Endothelial cell of umbilical vein (primary cell): Measurements from ENCODE around the gene ASGR2. TPM values are rescaled to one million over a fixed set of nuclear protein-coding genes. Genes with fewer than 3 reads are reported as not detected.

Experiments
- BruUV-seq: library from RNA; stranded (reverse); fragments of 400-500 nt; replicated peaks from 2 replicates; lab custom pipeline; 2021; lab: Mats Ljungman, UMichigan
- CTCF ChIA-PET: fragments of 300-600, 350-600 bp; sonication (Branson Sonifier 250); formaldehyde crosslinking; loops from one replicate; lab custom pipeline; 2021; ENCODE audit warnings: antibody characterized with exemption, inconsistent platforms; lab: Charles Lee
- POLR2A ChIA-PET: fragments of 300-600, 350-600 bp; sonication (Branson Sonifier 250); formaldehyde crosslinking; loops from one replicate; lab custom pipeline; 2021; ENCODE audit warnings: antibody characterized with exemption, inconsistent platforms; lab: Charles Lee
- DNase-seq: peaks from one replicate; pipeline ENCODE4 v3.0.0-alpha.2; 2011; ENCODE audit warnings: low read depth, low spot score
- FAIRE-seq: peaks from 2 replicates; lab custom pipeline; 2011; peaks lifted over from hg19 to GRCh38; lab: Jason Lieb, UNC
- H2AFZ ChIP-seq: 2 replicates; pipeline ENCODE4 v1.6.0; 2012; ENCODE audit warnings: low read depth, low read length, control low read depth, inconsistent platforms
- H3K27ac ChIP-seq: 2 replicates; pipeline ENCODE4 v1.5.1; 2011; ENCODE audit warnings: low read depth, mild to moderate bottlenecking, control low read depth, low read length, moderate library complexity; ENCODE audit not compliant: insufficient read depth
- H3K27me3 ChIP-seq, 2 experiments: 2 replicates each; pipeline versions ENCODE4 v1.6.0 to v1.6.1; 2011; ENCODE audit warnings: low read length in 2 of 2, mixed read lengths in 1 of 2; ENCODE audit not compliant: control insufficient read depth in 2 of 2, insufficient read depth in 2 of 2
- H3K36me3 ChIP-seq, 2 experiments: 2 replicates in 1 of 2; 3 replicates in 1 of 2; pipeline ENCODE4 v1.5.1; 2011; ENCODE audit warnings: low read length in 2 of 2, mild to moderate bottlenecking in 1 of 2, moderate library complexity in 1 of 2; ENCODE audit not compliant: control insufficient read depth in 2 of 2, insufficient read depth in 2 of 2; ENCODE audit errors: extremely low read depth in 1 of 2
- H3K4me1 ChIP-seq: 3 replicates; pipeline ENCODE4 v1.5.1; 2011; ENCODE audit warnings: mild to moderate bottlenecking, low read length; ENCODE audit not compliant: control insufficient read depth, insufficient read depth; ENCODE audit errors: extremely low read depth
- H3K4me2 ChIP-seq: 2 replicates; pipeline ENCODE4 v1.6.1; 2011; ENCODE audit warnings: low read length, control low read depth, mixed read lengths; ENCODE audit not compliant: insufficient read depth
- H3K4me3 ChIP-seq, 3 experiments: fragments of 200-600 bp in 1 of 3; sonication (generic), shearing (Covaris generic) in 1 of 3; replicated peaks in 1 of 3; 2 replicates each; pipeline ENCODE4 v1.5.1; 2011 to 2016; ENCODE audit warnings: control low read depth in 3 of 3, low read length in 3 of 3, mild to moderate bottlenecking in 2 of 3, inconsistent platforms in 1 of 3, low read depth in 1 of 3, moderate library complexity in 1 of 3; ENCODE audit not compliant: insufficient read depth in 1 of 3
- H3K79me2 ChIP-seq: 2 replicates; pipeline ENCODE4 v1.6.0; 2012; ENCODE audit warnings: low read length, inconsistent platforms; ENCODE audit not compliant: control insufficient read depth, insufficient read depth
- H3K9ac ChIP-seq: replicated peaks from 2 replicates; pipeline ENCODE3; 2011; ENCODE audit warnings: low read length, control low read depth; ENCODE audit not compliant: insufficient read depth; ENCODE audit errors: extremely low read depth
- H3K9me1 ChIP-seq: replicated peaks from 3 replicates; pipeline ENCODE4 v1.6.0; 2011; ENCODE audit warnings: mild to moderate bottlenecking, low read length; ENCODE audit not compliant: control insufficient read depth, insufficient read depth; ENCODE audit errors: extremely low read depth
- H3K9me3 ChIP-seq: replicated peaks from 2 replicates; pipeline ENCODE4 v1.5.1; 2012; ENCODE audit warnings: low read length, inconsistent platforms; ENCODE audit not compliant: control insufficient read depth, insufficient read depth
- H4K20me1 ChIP-seq: replicated peaks from 2 replicates; pipeline ENCODE3; 2011; ENCODE audit warnings: mild to moderate bottlenecking, low read length; ENCODE audit not compliant: control insufficient read depth, insufficient read depth; ENCODE audit errors: extremely low read depth
- GATA2 ChIP-seq: IDR thresholded peaks from 2 replicates; pipeline ENCODE4 v1.7.0; 2011; ENCODE audit warnings: low read depth, mild to moderate bottlenecking, moderate library complexity, mixed read lengths, low read length; ENCODE audit not compliant: insufficient read length, insufficient read depth
- JUN ChIP-seq: IDR thresholded peaks from 2 replicates; pipeline ENCODE4 v1.6.1; 2011; ENCODE audit warnings: borderline replicate concordance, low read depth; ENCODE audit not compliant: insufficient read length, insufficient read depth
- POLR2A ChIP-seq: IDR thresholded peaks from 2 replicates; pipeline ENCODE4 v1.6.1; 2012; ENCODE audit warnings: low read depth, mild to moderate bottlenecking, control low read depth, low read length
- dilution Hi-C: fragments of 300-500 bp; cut with MboI; formaldehyde crosslinking; loops from one replicate; pipeline ENCODE4 v1.15.0; 2019; ENCODE audit warnings: low sequenced_read_pairs; ENCODE audit not compliant: extremely low pct_ligation_motif_present
- intact Hi-C: fragments of 100-400 bp; cut with micrococcal nuclease; formaldehyde crosslinking; loops from one replicate; pipeline ENCODE4 v1.10.0; 2022
- polyA plus RNA-seq, 4 experiments: library from polyadenylated mRNA; depleted of rRNA in 3 of 4; stranded (reverse) in 3 of 4; unstranded in 1 of 4; fragments of >200 nt; gene quantifications; 2 replicates each; pipeline versions ENCODE4 v1.2.1 to v1.2.3, GENCODE V29; 2011 to 2012; ENCODE audit warnings: missing spikeins in 1 of 4
- total RNA-seq: library from RNA; stranded (reverse); gene quantifications from 2 replicates; pipeline ENCODE4 v1.2.3, GENCODE V29; 2021

ASGR2 gene
- total and polyA plus RNA-seq, 2 donors (not counting 3 experiments of a cell fraction or from before 2014, with no cell fraction given) = not detected

DNA sequence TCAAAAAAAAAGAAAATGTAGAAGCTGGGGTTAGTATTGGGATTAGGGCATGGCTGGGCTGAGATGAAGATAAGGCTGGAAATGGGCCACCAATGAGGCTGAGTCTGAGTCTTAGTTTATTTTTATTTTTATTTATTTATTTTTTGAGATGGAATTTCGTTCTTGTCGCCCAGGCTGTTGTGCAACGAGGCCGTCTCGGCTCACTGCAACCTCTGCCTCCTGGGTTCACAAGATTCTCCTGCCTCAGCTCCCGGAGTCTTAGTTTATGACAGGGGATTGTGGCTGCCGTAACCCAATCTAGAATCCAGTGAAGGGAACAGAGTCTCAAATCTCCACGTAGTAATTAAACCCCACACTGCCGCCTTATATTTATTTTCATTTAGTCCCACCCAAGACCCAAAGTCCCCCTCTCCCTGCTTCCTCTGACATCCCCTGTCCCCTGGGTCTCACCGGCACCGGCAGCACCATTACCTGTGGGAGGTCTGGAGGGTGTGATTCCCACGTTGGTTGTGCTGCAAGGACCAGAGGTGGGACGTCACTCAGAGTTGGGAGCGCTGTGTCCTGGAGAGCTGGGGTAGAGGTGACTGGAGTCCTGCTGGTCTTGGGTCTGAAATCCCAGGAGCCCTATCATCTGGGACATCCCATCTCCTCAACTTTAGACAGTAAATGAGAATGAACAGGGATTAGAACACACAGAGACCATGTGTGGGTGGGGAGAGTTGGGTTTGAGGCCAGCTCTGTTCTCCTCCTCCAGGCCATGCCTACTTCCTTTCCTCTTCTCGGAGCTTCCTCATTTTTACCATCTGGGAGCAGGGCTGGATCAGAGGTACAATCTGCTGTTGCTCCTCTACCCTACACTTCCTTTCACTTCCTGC is 34.8 kb downstream of the ASGR2 start, which contains the start of gene CLEC10A:
TSS of gene CLEC10A (minus strand) at position 671 of the 875 bp plus-strand sequence. CDS start 1,439 bp downstream, outside the sequence.
- no TSS peak for BruUV-seq
- intact Hi-C loops (no loop called here), dilution Hi-C loops (no loop called here)
- CTCF ChIA-PET = interaction anchor here (1.1 to 2.1 kb wide), 2 partner anchors 22 to 135 kb away, joined by 3 to 8 read pairs; no protein-coding TSS in a partner anchor
- H3K4me1 ChIP-seq = peaks cover 5% of the 10 kb centered on the region
- no peaks in the 10 kb centered on the region for H3K9me3 ChIP-seq
- no peak for TF ChIP-seq GATA2
- H2AFZ ChIP-seq = no peak within 1 kb of the TSS
- no peak within 1 kb of the TSS for H3K27ac ChIP-seq
- no peak within 1 kb of the TSS for H3K9ac ChIP-seq
- no peaks in the 10 kb centered on the region for H3K79me2 ChIP-seq
- H3K9me1 ChIP-seq = no peaks in the 10 kb centered on the region
- POLR2A ChIA-PET = no interaction called here
- no peaks in the 10 kb centered on the region for H3K27me3 ChIP-seq
- H4K20me1 ChIP-seq = no peaks in the 10 kb centered on the region
- DNase-seq (no peak), FAIRE-seq (no peak)
- H3K4me2 ChIP-seq = no peak within 1 kb of the TSS
- H3K36me3 ChIP-seq = no peaks in the 10 kb centered on the region
- H3K4me3 ChIP-seq = no peak within 1 kb of the TSS

DNA sequence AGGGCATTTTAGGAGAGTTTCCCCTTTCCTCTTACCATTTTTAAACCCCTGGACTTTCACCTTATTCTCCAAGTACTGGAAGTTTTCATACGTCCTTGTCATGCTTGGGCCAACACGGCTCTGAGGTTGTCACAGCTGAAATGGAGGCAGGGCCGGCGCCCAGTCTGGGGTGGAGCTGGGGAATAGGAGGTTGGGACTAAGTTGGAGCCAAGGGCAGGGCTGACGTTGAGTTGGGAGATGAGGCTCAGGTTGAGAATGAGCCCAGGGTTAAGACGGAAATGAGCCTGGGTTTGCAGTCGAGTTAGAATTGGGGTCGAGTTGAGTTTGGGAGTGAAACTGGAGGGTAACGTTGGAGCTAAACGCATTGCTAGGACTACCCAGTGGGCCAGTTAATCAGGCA is 35.9 kb downstream of the ASGR2 start:
- dilution Hi-C loops = no loop called here
- Histone ChIP-seq H3K4me2 (no peak overlapping the region), H3K9me3 (no peaks in the 10 kb centered on the region), H4K20me1 (no peaks in the 10 kb centered on the region), H3K36me3 (no peaks in the 10 kb centered on the region), H3K4me3 (no peak overlapping the region), H3K9ac (no peak overlapping the region), H3K79me2 (no peaks in the 10 kb centered on the region), H2AFZ (no peak overlapping the region), H3K27me3 (no peaks in the 10 kb centered on the region), H3K27ac (no peak overlapping the region), H3K9me1 (no peaks in the 10 kb centered on the region), H3K4me1 (peaks cover under 1% of the 10 kb centered on the region)
- BruUV-seq = no TSS peak
- ChIA-PET CTCF (interaction anchor here (1.1 kb wide), 3 partner anchors 8 to 136 kb away, joined by 3 read pairs; no protein-coding TSS in a partner anchor), POLR2A (no interaction called here)
- DNase-seq (no peak), FAIRE-seq (no peak)
- intact Hi-C loops = no loop called here
- TF ChIP-seq POLR2A (no peak), JUN (no peak)
